Measurements from ENCODE around the gene ARHGEF4.

ARHGEF4 gene, protein sequence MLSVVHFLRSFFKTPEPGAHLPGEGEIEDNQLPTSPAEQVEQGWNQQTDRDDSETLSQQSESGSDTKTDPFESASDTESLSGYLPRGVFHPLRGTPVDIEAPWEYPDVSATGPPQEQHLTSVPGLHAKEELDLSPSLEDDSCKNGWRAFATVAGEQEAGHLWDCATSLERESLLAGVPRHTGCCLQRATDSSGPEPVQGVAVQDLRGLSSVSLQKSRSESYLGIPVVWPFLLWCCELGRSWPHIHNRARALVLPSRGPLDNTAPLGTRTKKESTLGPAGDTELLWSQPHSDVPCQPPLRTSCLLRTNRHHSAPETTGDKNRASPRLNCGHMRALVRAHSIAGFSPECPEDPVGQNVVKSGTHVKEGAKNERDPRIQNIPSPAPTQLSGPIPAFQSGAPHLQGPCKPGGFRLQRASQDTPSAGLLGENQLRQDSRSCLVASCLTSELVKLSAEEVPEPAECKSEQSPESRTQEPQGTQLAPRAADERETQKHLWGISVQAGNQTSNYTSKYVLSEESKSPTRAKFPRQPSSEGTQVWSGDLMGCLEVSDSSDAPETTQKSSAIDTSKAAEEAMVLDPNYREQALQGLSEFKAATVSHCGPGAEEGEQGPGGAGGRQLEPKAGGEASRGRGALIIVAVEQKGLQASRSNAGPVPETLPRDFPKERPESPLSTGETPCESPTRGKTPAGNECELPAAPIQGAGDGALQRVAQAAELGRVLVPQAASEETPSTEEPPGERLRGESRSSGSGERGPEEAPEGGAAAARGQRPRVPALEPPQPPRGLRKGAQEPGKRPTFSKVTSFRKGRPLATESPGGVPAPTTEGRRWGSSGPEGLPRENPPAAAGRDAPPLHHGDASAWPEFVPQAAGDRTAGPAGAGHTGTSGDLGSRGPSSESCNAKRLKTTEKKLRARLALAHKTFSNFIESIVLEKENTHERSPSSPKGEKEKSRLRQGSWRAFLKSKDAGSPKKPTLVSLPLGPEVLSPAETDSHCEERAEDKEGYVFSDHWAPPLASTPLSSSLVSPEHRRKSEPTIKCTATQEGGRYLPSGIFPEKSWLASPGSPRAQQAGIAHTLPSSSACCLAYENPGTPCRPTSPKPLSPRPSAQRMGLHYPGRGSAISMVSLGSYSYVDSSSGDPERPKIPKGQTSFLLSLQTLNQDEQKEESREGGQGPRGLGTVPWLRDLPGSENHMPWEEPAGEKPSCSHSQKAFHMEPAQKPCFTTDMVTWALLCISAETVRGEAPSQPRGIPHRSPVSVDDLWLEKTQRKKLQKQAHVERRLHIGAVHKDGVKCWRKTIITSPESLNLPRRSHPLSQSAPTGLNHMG (N-terminal part only)

DNA sequence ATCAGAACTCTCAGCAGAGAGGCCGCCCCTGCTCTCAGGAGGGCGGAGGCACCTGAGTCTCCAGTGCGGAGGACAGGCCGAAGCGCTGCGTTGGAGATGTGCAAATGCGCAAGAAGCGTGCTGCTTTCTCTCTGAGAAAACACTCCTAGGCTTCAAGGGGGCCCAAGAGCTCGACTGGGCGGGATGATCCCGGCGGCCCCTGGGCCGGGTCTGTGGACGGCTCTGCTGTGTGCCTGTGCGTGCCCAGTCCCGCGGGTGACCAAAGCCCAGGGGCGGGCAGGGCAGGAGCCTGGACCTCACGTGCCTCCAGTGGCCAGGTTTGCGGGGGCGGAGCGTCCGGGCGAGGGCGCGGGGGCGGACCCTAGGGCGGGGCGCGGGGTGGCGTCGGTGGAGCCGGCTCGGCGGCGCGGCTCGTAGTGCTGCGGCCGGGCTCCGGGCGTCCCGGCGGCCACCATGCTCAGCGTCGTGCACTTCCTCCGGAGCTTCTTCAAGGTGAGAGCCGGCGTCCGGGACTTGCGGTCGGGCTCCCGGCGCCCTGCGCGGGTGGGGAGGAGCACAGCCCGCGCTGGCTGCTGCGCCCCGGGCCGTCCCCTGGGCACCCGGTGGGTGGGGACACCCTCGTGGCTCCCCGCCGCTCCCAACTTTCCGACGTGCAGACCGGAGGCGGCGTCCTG is at the start of gene ARHGEF4:
ARHGEF4 (plus strand) TSS at position 414 of the 674 bp plus-strand sequence; CDS start at position 454, 40 bp downstream.
- no peak for DNase-seq

DNA sequence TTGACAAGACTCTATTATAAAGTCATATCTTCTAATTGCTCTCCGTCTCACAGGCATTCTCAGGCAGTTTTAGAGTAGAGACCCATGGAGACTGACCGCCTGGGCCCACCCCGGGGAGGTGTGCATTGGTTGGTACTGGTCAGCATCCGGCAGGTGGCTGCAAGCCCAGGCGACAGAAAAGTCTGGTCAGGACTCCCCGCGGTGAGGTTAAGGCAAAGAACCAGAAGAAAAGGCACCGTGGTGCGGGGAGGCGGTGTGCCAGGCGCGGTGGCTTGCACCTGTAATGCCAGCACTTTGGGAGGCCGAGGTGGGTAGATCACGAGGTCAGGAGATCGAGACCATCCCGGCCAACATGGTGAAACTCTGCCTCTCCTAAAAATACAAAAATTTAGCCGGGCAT is 48.9 kb upstream of the ARHGEF4 start:
- no peak for DNase-seq

DNA sequence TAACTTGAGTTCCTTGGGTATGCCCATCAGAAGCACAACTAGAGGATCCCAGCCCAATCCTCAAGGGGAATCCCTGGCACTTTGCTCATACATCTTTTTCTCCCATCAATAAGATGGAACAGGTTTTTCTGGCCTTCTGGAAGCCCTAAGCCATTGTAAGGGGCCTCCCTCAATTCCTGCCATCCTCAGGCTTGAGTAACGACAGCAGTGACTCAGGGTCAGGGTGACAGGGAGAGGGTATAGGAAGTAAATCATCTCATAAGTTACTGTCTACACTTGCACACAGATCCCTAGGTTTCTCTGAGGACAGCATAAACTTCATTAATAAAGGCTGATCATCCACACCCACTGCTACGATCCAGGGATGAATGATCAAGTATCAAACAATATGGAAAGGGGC is 46.4 kb upstream of the ARHGEF4 start:
- DNase-seq = no peak

DNA sequence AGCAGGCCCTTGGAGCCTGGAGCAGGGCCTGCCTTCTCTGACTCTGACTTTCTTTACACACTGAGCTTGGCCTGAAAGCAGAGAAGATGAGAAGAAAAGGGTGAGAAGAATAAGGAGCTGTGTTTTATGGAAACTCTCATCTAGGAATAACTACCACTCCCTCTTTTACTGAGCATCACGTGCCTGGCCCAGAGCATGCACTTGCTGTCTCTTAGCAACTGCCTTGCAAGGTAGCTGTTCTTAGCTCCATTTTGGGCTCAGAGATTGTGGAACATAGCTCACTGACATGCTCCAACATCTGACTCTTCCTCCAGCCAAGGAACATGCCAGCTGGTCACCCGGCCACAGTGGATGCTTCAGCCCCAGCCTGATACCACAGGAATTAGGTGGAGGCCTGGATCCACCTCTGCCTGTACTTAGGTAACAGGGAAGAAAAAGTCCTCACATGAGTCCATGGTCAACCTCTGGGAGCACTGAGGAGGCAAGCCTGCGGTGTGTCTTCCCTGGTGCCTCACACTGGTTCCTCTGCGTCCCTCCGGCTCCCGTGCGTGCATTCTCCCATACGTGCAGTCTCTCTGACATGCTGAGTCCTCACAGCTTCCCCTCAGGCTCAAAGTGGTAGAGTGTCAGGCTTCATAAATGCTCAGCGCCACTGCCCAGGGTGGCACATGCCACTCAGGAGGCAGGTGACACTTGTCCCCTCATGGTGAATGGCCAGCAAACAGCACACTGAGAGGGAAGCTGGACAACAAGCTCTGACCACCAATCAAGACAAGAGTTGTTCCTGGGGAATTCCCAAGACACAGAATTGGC is 45.7 kb upstream of the ARHGEF4 start:
- no peak for DNase-seq

DNA sequence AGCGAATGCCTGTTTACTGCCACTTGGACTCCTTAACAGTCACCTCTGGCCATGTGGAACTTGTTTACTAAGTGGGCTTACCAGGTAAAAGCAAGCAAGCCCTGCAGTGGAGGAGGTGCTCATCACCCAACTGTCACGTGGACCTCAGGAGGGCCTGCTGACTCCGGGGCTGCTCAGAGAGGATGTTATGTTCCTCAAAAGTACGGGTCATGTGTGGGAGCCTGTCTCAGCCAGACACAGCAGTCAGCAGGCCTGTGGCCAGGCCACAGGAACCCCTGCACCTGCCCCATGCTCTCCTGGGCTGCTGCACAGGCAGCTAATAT is 45.1 kb upstream of the ARHGEF4 start:
- DNase-seq = no peak

DNA sequence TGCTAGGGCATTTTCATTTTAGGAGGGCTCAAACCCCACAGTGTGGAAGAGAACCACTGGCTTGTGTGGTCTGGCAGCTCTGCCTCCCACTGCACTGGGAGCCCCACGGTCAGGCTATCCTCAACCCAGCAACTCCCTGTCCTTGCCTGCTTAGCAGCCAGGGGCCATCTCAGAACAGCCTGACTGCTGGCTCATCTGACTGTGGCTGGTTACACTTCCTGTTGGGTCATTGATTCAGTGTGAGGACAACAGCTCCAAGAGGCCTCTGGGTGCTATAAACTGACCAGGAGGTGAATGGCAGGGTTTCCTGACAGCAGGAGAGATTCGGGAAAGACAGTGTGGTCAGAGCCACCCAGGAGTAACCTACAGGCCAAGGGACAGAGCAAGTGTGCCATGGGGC is 41.3 kb upstream of the ARHGEF4 start:
- no peak for DNase-seq

DNA sequence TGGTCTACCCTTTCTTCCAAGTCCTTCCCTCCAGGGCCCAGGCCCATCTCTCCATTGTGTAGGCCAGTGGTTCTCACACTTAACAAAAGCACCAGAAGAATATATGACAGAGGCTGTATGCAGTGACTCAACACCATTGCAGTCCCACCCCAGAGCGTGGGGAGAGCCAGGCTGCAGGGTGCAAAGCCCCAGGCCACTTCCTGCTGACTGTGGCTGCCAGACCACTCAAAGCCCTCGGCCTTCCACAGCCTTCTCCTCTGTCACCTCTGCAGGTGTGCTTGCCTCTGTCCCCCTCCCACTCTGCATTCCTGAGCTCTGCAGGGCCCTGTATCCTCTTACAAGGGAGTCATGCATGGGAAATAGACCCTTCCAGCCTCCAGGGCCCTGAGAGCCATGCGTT is 40.4 kb upstream of the ARHGEF4 start:
- no peak for DNase-seq

DNA sequence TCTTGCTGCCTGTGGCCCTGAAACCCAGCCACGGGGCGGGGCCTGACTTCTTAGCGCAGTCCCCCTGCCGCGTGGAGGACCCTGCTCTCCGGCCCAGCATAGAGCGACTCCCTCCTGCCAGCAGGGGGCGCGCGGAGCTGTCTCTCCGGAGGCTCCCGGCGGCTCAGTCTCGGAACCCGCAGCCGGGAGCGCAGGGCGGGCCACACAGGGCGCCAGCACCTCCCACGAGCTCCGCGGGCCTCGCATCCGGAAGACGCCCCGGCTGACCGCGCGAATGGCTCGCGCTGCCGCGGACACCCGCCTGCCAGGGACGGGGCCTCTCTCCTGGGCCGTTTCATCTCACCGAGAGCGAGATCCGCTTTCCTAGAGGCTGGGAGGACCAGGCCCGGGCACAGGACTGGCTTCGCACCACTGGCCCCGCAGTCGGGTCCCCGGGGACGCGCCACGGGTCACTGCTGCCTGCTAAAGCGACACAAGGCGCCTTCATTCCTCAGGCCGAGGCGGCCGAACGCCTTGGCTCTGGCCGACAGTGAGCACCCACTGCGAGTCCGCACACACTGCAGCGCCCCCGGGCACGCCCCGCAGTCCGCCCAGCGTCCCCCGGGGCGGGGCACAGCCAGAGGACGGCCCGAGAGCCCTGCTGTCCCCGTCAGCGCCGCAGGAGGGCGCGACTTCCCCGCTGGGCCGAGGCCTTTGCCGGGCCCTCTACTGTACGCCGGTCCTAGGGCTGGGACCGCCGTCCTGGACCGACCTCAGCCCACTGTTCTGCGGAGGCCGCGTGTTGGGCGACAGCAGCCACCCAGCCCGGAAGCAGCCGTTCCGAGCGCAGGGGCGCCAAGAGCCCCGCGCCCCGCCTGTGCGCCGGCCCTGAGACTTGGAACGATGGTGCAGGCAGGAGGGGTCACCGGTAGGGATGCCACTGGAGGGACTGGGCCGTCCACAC is 39.0 kb upstream of the ARHGEF4 start:
- DNase-seq = peak; percentile 88 to 89

DNA sequence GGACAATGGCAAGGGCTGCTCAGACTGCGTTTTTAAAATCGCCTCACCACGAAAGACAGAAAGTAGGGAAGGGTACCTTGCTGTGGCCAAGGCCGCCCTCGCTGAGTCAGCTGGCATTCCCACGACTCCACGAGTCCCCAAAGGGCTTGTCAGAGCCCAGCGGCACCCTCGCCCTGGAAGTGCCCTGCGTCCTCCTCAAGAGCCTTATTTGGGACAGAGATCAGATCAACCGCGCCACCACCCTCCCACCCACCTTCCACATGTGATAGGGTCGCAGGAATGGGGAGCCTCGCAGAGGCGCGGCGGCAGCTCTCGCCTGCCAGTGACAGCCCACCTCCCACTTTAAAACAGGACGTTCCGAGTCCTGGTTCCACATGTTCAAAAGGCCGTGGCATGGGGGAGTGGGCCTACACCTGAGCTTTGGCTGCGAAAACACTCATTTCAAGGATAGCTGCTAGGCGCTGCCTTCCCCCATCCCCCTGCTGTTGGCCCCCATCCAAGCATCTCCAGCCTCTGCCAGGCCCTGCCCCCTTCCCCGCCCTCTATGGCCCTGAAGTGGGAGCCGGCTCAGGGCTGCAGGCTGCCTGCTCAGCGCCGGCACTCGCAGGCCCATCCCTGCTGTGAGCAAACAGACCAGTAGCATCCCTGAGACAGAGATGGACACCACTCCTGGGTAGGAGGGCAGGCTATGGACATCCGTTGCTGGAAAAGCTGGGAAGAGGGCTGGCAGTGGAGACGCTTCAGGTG is 38.1 kb upstream of the ARHGEF4 start:
- DNase-seq = no peak

DNA sequence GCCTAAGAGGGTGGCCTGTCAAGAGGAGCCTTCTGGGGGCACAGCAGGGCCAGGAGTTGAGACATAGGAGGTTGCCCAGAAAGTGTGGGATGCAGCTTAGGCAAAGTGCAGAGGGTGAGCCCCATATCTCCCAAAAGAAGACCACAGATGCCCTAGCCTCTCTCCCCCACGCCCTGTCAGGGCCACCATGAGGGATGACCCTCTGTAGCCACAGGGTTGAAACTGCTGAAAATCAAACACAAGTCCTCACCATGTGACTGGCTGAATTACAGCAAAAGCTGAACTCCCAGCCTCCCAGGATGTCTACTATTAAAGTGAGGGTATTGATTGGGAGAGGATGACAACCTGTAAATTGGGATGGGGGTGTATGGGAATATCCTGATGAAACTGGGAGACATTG is 37.4 kb upstream of the ARHGEF4 start:
- no peak for DNase-seq

DNA sequence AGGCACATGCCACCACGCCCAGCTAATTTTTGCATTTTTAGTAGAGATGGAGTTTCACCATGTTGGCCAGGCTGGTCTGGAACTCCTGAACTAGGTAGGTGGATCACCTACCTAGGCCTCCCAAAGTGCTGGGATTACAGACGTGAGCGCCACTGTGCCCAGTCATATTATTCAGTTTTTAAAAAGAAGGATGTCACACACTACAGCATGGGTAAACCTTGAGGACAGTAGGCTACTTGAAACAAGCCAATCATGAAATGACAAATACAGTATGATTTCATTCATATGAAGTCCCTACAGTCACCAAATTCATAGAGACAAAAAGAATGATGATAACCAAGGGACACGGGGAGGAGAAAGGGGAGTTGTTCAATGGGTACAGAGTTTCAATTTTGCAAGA is 31.1 kb upstream of the ARHGEF4 start:
- DNase-seq = no peak

DNA sequence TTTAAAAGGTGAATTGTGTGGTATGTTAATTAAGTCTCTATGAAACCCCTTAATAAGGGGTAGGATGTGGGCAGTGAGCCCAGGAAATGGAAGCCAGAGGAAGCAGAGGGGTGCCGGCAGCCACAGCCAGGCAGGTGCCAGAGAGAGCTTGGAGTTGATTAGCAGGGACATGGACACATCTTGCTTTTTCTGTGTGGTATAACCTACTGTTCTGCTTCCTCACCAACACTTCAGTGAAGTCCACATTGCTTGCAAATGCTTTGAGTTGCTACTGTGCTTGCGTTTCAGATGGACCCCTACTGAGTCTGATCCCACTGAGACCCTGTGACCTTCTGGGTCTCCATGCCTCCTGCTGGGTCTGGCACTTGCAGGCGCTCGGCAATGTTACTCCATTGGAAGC is 30.3 kb upstream of the ARHGEF4 start:
- no peak for DNase-seq

DNA sequence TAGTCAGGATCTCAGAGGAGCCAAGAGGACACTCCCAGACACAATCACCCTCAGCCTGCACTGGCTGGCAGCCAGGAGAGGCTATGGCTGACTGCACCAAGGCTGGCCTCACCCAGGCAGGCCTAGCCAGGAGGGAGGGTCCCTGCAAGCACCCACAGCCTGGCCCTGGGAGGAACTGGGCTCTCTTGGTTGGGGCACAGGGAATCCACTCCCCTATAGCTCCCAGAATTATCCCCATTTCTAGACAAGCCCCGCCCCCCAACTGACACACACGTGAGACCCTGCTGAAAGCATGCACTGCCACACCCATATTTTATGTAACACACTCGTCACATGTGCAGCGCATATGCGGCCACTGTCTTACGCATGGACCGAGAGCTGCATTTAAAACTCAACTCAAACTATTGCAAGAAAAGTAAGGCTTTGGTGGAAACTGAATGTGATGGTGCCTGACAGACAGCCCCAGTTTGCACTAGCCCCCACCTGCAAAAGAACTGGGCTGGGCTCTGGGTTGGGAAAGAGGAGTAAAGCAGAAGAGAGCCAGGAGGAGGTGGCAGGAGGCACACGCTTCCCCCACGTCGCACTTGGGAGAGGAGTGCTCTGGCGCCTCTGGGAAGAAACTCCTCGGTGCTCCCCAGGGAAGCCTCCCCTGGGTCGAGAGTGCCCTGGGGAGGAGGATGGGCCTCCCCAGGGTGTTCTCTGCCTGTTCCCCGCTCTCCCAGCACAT is 28.9 kb upstream of the ARHGEF4 start:
- no peak for DNase-seq

DNA sequence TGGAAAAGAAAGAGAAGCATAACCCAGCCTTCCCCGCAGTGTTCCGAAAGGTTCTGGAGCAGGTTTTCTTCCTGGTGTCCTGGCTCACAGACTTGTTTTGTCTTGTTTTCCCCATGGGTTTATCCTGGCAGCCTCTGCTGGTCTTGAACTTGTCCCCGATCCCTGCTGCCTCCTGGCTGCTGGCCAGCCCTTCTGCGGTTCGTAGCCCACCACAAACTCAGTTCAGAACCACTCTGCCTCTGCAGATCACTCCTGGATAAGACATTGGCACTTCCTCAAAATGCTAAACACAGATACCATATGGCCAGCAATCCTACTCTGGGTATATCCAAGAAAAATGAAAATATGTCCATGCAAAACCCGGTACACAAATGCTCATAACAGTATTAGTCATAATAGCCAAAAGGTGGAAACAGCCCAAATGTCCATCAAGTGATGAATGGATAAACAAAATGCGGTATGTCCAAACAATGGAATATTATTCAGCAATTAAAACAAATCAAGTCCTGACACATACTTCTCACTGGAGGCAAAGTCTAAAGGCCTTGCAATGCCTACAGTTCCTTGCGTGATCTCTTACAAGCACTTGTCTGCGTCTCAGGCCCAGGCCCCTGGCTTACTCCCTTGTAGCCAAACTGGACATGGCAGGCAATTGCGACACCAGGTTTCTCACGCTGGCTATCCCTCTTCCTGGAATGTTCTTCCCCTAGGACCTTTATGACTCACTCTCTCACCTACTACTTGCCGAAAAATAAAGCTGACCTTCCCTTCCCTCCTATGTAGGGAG is 28.0 kb upstream of the ARHGEF4 start:
- no peak for DNase-seq

DNA sequence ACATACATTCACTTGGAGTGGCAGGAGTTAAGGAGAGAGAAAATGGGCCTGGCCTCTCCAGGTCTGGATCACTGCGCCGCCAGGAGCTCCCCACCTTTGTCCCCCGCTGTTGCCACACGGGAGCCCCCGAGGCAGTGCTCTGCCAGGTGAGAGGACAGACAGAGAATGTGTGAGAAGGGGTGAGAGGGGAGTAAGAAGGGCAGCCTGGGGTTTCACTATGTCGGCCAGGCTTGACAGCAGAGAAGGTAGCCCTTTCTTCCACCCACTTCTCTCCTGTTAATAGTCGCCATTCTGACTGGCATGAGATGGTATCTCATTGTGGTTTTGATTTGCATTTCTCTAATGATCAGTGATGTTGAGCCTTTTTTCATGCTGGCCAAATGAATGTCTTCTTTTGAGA is 26.2 kb upstream of the ARHGEF4 start:
- no peak for DNase-seq

DNA sequence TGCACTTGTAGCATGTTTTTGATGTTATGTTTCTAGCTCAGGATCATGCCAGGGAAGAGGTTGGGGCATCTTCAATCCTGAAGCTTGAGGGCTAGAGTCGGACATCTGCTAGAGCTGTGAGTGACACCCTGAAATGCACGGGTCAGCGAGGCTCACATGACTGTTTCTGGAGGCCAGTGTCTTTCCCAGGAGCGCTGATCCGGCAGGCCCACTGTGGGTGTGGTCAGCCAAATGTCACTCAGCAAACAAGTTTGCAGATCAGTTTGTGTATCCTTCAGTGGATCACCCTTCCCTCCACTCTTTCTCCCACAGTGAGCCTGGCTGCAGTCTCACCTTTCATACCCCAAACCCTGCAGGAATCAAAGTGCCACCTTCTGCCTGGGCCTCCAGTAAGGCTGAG is 23.0 kb upstream of the ARHGEF4 start:
- no peak for DNase-seq

DNA sequence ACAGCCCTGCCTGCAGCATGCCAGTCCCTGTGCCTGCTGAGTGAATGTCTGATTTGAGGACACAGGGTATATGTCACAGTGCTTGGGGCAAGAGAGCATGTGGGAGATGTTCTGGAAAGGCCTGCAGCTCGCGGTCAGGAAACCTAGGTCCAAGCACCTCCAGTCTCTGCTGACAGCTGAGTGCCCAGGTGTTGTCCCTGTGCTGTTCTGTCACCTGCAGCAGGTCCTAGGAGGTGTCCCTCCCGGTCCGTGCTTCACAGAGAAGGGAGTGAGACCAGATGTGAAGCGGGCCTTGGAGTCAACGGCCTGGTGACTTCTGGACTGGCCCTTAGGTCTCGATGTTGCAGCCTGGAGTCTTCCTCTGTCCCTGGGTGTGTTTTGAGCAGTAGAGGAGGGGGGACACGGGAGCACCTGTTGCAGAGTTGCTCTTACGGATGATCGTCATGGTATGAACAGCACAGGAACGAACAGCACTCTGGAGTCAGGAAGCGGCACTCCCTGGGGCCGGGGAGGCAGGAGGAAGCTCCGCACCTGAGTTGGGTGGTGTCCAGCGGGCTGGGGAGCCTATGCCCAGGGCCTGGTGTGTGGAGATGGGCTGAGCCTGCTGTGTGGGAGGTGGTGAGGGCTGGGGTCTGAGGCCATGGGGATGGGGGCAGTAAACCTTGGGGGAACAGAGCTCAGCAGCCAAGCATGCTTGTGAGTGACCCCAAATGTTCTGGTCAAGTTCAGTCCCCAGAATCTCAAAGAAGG is 21.6 kb upstream of the ARHGEF4 start:
- no peak for DNase-seq

DNA sequence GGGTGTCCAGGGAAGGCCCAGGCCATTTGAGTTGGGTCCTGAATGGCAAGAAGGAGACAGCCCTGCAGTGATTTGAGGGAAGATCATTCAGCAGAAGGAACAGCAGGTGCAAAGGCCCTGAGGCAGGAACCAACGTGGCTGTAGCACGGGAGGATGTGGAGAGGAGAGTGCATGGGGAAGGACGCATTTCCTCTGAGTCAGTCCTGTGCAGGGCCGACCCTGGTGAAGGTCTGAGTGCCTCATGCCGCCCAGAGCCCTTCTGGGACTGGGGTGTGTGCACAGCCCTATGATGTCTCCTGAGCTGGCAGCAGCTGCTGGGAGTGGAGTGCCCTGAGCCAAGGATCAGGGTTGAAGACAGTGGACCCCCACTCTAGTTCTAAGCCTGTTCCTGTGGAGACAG is 17.9 kb upstream of the ARHGEF4 start:
- no peak for DNase-seq

All from CD4-positive, alpha-beta T cell treated with Interleukin-4 for 1 hour (primary cell).